NCI-H1105 treated with DMSO at 0.1 percent for 48 hours (cell line): ENCODE measurements around the gene COX17.
"Not testable (repeated sequence)": the region's sequence is repeated elsewhere in the genome, so short reads cannot be mapped to it uniquely, and the experiment has no call there.

Experiments
- DNase-seq: peaks from one replicate; lab custom pipeline; 2025; lab: John Stamatoyannopoulos, UW

Gene COX17, protein sequence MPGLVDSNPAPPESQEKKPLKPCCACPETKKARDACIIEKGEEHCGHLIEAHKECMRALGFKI

DNA sequence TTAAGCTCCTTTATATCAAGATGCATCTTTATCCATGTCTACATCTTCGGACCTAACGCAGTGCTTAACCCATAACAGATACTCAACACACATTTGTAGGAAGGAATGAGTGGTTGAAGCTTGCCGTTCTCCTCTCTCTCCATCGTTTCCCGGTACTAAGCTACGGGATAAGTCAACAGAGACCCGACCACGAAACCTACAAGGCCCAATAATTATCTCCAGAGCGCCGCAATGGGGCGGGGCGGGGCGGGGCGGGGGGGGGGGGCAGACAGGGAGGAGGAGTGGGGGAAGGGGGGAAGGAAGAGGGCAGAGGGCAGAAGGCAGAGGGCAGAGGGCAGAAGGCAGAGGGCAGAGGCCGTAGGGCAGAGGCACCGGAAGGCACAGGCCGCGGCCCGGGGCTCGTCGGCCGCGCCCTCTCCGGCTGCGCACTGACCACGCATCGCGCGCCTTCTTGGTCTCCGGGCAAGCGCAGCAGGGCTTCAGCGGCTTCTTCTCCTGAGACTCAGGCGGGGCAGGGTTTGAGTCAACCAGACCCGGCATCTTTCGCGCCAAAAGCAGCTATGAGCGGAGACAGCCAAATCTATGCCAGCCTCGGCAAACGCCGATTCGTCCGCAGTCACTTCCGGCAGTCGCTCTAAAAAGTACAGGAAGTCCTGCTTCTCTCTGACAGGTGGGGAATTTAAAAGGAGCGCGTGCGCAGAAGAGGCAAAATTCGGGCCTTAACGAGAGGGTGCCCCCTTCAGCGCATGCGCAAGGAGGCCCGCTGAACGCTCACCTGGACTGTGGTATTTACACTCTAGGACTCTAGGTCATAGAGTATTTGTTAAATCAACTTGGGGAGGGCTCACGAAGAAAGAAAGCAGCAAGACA lies at the start of gene COX17:
COX17 (minus strand) TSS at position 636 of the 870 bp plus-strand sequence; CDS start at position 540, 96 bp downstream.
- peak; percentile 100 for DNase-seq

DNA sequence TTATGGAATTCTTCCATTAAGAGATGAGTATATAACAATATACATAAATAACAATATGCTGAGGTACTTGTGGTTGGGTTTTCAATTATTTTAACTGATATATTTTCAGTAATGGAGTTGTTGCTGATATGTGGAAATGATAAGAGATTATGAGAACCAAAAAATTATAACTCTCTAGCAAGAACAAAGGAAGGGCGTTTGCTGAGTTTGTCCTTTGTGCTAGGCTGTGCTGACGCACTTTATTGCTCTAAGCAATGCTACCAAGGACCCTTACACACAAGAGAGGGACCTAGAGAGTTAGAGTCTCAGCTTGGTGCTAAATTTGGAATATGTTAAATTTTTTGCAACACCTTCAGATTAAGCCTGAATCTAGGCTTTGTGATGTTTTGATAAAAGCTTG lies 49.7 kb upstream of the COX17 start:
- no peak for DNase-seq

- DNase-seq, result no peak
Measured at GRCh38 chr3:119723022-119723421, 45.8 kb upstream of the COX17 start.

- DNase-seq, result no peak
Measured at GRCh38 chr3:119717520-119717919, 40.3 kb upstream of the COX17 start.

GRCh38 chr3:119716998-119717397 lies 39.8 kb upstream of the COX17 start:
- DNase-seq, result no peak

GRCh38 chr3:119715105-119715504 lies 37.9 kb upstream of the COX17 start:
- DNase-seq, result no peak

GRCh38 chr3:119703820-119704531 lies 26.8 kb upstream of the COX17 start:
- no peak for DNase-seq

DNA sequence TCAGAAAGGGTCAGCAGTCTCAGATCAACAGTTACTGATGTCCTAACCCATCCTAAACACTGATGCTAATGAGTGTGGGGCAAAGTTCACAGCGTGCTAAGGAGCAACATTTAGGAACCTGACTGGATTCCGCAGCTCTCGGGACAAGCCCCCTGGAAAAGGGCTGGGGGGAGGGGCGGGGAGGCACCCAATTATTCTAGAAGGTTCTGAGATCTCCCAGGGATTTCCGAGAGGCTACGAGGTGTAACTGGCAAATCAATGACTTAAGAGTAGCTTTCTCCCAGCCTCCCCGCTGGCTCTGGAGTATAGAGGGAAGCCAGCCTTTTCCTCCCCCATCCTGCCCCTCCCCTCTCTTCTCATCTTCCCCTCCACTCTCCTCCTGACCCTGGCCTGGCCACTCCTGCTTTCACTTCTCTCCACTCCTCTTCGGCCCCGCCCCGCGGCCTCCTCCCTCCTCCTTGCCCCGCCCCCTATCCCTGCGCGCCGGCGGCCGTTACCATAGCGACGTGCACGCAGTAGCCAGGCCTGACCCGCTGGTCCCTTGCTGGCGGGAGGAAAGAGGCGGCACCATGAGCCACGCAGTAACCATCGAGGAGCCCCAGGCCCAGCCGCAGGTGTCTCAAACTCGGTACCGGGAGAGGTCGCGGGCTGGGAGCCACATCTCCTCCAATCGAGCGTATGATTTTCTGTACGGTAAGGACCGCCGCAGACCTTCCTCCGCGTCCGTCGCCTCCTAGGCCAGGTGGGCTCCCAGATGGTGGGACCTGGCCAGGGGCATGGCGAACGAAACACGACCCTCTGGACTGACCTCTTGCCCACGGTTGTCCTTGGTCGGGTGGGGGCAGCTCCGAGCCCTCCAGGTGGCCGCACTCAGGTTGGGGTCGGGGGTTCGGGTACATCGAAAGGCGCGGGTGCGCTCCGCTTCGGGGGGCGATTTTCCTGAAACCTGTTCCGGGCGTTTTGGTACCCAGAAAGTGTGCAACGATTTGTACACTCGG lies 25.6 kb upstream of the COX17 start, which contains the start of gene CFAP91:
CFAP91 (plus strand) TSS at position 493 of the 998 bp plus-strand sequence; CDS start at position 570, 77 bp downstream.
- peak; percentile 98 for DNase-seq

- no peak for DNase-seq
Measured at GRCh38 chr3:119700920-119701734, 23.9 kb upstream of the COX17 start.

GRCh38 chr3:119700269-119700919 lies 23.2 kb upstream of the COX17 start:
- no peak for DNase-seq

DNA sequence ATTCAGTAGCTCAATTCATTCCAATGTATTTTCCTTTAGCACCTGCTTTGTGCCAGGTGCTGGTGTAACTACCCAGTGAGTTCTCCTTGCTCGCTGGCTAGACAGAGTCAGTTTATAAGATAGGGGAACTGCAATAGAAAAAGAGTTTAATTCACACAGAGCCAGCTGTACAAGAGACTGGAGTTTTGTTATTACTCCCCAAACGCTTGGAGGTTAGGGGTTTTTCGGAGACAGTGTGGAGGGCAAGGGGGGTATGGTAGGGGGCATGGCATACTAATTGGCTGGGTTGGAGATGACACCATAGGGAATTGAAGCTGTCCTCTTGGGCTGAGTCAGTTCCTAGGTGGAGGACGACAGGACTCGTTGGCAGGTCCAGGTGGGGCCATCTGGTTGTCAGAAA lies 20.2 kb upstream of the COX17 start:
- DNase-seq, result no peak

DNA sequence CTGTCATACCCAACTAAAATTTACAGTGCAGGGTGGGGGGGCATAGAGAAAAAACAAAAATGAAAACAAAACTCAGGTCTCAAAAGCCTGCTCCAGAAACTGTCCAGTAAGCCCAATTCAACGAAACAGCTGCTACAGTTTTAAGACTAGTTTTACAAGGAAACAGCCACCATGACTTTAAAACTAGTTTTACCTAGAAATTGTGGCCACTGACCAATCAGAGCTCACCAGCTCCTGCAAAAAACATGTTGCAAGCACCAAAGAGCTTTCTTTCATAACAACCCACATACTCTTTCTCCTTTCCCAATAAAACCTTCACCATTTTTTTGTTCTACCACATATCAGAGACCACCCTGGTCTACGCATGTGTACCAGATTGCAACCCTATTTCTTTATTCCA lies 18.3 kb upstream of the COX17 start:
- DNase-seq, result no peak

- DNase-seq, result no peak
Measured at GRCh38 chr3:119690043-119690656, 12.9 kb upstream of the COX17 start.

DNA sequence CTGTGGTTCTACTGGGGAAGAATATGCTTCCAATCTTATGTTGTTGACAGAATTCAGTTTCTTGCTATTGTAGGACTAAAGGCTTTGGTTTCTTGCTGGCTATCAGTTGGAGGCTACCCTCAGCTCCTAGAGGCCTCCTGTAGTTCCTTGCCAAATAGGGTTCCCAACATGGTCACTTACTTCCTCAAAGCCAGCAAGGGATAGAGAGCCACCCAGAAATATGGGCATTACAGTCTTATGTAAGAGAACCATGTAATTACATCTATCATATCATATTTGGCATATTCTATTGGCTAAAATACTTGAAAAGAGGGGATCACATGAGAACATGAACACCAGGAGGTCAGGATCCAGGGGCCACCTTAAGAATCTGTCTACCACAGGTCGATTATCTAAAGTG lies 6.2 kb upstream of the COX17 start:
- no peak for DNase-seq

GRCh38 chr3:119681279-119681678 lies 4.1 kb upstream of the COX17 start:
- DNase-seq, result peak; percentile 61

DNA sequence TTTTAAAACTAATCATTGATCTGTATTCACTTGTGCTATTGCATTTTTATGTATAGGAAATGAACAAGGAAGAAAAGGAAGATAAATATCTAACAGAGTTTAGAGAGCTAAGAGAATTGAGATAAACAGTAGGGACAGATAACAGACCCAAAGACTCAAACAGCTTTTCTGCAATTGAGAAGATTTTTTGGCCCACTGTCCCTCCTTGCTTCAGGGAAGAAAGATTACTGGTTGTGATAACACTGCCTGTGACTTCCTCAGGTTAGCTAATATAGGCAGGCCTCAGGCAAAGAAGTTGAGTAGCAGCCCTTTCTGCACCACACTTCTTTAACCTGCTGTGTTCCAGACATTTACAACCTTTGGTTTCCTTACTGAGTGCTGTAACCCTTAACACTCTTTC lies 2.7 kb upstream of the COX17 start:
- DNase-seq, result no peak

- not testable (repeated sequence) for DNase-seq
Measured at GRCh38 chr3:119678209-119678608, 1.0 kb upstream of the COX17 start.

- DNase-seq, result no peak
Measured at GRCh38 chr3:119677641-119677934, 382 bp upstream of the COX17 start.

DNA sequence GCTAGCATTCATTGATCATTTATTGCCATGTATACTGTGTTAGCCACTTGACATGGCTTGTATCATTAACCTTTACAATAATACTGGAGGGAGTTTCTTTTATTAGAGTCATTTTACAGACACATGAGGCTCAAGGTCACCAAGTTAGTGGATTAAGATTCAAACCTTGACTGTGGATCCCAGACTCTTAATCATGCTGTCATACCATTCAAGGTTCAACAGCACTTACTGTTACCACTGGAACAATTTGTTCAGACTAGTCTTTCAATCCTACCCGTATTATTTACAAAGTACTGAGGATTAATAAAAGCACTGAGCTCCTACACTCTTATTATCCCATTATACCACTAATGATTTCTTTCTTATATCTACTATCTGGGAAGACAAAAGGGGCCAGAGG lies 1.2 kb downstream of the COX17 start:
- DNase-seq, result no peak
